A549 (cell line): ENCODE data around the gene HCFC2.

ENCODE experiments used
- CTCF ChIP-seq: fragments of >200 bp; sonication (Bioruptor Twin); formaldehyde crosslinking; IDR thresholded peaks from 3 replicates; pipeline ENCODE4 v1.5.1; 2016
- HOXA7 ChIP-seq: fragments of 250-450 bp; sonication (Bioruptor Pico); IDR thresholded peaks from 2 replicates; pipeline ENCODE4 v1.5.0; 2020; ENCODE audit warnings: mild to moderate bottlenecking, moderate library complexity
- RARB ChIP-seq: fragments of 250-450 bp; sonication (Bioruptor Pico); IDR thresholded peaks from 2 replicates; pipeline ENCODE4 v1.8.0; 2021; ENCODE audit warnings: mild to moderate bottlenecking, moderate library complexity

GRCh38 chr12:104130760-104131159 is 66.4 kb downstream of the HCFC2 start:
- no peak for TF ChIP-seq CTCF
- TF ChIP-seq HOXA7 (CRISPR knock-in tag), result no peak
- TF ChIP-seq RARB, result no peak
